Measurements from ENCODE around the gene DDX42. TPM values are rescaled to one million over a fixed set of nuclear protein-coding genes. Genes with fewer than 3 reads are reported as not detected.
A peak's percentile ranks its signal among the peaks of the same experiment; 100 is the strongest.

DDX42 gene
- total RNA-seq, 2 donors from 2014 or later: 39.9 to 41.0 TPM

DNA sequence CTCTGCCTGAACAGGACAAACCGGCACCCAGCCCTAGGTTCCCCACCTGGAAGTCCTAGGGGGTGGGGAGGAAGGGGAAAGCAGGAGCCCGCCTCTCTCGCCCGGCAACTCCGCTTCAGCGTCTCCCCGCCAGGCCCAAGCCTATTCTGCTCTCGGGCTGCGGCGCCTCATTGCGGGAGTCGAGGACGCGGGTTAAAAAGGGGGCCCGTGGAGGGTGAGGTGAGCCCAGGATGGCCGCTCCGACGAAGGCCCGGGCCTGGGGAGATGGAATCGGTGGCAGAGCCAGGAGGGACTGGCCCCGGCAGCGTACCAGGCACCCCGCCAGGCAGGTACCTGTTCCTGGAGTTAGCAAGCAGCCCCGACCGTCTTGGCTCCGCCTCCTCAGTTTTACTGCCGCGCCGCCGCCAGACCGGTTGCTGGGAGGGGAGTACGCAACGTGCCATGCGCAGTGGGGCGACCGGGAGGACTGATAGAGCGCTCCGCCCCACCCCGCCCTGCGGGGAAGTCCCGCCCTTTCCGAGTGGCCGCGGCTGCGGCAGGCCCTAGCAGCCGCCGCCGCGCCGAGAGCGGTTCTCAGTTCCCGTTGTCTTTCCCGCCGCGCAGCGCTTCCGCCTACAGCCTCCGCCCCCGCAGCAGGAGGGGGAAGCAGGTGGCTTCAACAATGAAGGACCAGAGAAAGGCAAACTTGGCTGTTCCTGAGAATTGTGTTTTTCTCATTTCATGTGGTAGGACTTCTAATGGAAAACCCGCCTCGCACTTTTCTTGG lies 32.4 kb upstream of the DDX42 start, which contains the start of gene STRADA:
TSS of gene STRADA (minus strand) at position 392 of the 766 bp plus-strand sequence. CDS start 13,430 bp downstream, outside the sequence.
- H3K27ac ChIP-seq: peak within 1 kb of the TSS; percentile 90 to 94
- H3K4me3 ChIP-seq: peak within 1 kb of the TSS; percentile 84 to 94
- H3K4me1 ChIP-seq: peaks cover 0 to 15% of the 10 kb centered on the region in 2 donors
- H3K27me3 ChIP-seq: no peaks in the 10 kb centered on the region
- no peaks in the 10 kb centered on the region for H3K9me3 ChIP-seq
- TF ChIP-seq, protein P1, sequence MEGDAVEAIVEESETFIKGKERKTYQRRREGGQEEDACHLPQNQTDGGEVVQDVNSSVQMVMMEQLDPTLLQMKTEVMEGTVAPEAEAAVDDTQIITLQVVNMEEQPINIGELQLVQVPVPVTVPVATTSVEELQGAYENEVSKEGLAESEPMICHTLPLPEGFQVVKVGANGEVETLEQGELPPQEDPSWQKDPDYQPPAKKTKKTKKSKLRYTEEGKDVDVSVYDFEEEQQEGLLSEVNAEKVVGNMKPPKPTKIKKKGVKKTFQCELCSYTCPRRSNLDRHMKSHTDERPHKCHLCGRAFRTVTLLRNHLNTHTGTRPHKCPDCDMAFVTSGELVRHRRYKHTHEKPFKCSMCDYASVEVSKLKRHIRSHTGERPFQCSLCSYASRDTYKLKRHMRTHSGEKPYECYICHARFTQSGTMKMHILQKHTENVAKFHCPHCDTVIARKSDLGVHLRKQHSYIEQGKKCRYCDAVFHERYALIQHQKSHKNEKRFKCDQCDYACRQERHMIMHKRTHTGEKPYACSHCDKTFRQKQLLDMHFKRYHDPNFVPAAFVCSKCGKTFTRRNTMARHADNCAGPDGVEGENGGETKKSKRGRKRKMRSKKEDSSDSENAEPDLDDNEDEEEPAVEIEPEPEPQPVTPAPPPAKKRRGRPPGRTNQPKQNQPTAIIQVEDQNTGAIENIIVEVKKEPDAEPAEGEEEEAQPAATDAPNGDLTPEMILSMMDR (IDR thresholded peaks at IDR 0.05): peak in 1 of 2 donors; percentile 25
- DNase-seq (ENCODE audit: low spot score): peak; percentile 97
- H3K36me3 ChIP-seq: peaks cover 14% of the 10 kb centered on the region

DNA sequence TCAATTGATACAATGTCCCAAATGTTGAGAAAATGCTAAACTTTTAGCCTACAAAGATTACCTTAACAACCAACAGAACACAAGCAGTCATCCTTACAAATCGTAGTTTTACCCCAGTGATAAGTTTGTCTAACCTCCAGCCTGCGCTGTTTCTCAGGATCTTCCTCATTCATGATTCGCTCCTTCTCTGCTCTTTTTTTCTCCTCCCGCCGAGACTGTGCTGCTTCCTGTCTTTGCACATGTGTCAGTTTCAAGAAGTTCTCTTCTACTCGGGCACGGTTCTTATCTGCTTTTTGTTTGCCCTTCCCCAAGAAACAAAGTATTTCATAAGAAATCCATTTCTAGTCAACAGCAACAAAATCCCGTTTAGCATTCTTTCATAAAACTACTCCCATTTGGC lies 22.2 kb upstream of the DDX42 start:
- TF ChIP-seq, protein P1 (IDR thresholded peaks at IDR 0.05): no peak
- no peak for DNase-seq (ENCODE audit: low spot score)
- Histone ChIP-seq H3K27me3 (no peaks in the 10 kb centered on the region), H3K36me3 (peaks cover 80% of the 10 kb centered on the region), H3K9me3 (no peaks in the 10 kb centered on the region), H3K27ac (no peak overlapping the region), H3K4me3 (no peak overlapping the region), H3K4me1 (no peaks in the 10 kb centered on the region)

DNA sequence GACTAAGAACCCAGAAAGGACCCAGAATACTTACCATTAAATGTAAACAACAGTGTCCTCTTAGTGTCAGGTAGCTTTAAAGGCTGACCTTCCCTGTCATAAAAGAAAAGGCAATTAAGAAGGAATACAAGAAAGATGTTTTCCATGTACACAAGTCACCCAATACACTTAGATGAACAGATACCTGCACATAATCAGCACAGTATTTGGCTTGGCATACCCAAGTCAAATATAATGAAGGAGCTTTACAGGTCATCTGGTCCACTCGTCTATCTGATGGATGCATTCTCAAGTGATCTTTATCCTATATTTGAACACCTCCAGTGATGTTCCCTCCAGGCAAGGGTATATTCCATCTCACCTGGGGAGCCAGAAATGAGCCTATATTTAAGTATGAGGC lies 21.3 kb upstream of the DDX42 start:
- Histone ChIP-seq H3K27ac (no peak overlapping the region), H3K36me3 (peaks cover 74% of the 10 kb centered on the region), H3K4me1 (no peaks in the 10 kb centered on the region), H3K27me3 (no peaks in the 10 kb centered on the region), H3K4me3 (no peak overlapping the region), H3K9me3 (no peaks in the 10 kb centered on the region)
- TF ChIP-seq, protein P1 (IDR thresholded peaks at IDR 0.05): no peak
- no peak for DNase-seq (ENCODE audit: low spot score)

DNA sequence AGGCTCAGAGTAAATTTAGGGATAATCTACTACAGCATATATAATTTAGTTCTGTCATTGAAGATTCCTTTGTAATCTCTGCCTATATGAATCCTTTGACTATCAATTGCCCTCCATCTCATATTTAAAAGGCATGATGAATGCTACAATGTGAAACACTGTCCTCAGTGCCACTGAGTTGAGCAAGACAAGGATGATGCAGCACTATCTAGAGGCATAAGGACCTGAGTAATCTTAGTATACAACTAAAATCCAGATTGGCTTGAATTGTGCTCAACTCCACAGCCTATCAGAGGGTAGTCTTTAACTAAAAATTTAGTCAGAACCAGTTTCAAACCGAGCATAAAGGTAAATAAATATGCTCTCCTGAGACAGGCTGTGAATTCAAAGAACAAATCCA lies 20.8 kb upstream of the DDX42 start:
- TF ChIP-seq, protein P1 (IDR thresholded peaks at IDR 0.05): no peak
- Histone ChIP-seq H3K36me3 (peaks cover 74% of the 10 kb centered on the region), H3K27me3 (no peaks in the 10 kb centered on the region), H3K27ac (no peak overlapping the region), H3K4me3 (no peak overlapping the region), H3K4me1 (no peaks in the 10 kb centered on the region), H3K9me3 (no peaks in the 10 kb centered on the region)
- DNase-seq (ENCODE audit: low spot score): no peak

DNA sequence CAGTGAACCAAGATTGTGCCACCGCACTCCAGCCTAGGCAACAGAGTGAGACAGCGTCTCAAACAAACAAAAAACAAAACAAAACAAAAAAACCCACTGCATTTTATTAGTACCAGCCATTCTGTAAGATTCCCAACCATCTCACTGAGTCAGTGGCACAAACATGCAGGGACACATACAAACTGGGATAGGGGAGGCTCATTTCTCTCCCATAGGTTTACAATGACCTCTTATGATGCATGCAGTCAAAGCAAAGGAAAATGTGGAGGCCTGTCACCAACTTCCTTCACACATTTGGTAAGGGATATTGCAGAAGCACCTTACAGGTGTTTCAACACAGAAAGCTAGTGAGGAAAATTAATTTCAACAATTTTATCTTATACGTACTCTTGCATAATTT lies 19.9 kb upstream of the DDX42 start:
- Histone ChIP-seq H3K27ac (no peak overlapping the region), H3K27me3 (no peaks in the 10 kb centered on the region), H3K36me3 (peaks cover 74% of the 10 kb centered on the region), H3K4me3 (no peak overlapping the region), H3K9me3 (no peaks in the 10 kb centered on the region), H3K4me1 (no peaks in the 10 kb centered on the region)
- TF ChIP-seq, protein P1 (IDR thresholded peaks at IDR 0.05): no peak
- DNase-seq (ENCODE audit: low spot score): no peak

Measured in right atrium auricular region (tissue), 2 donors.